HG03097 (cell line): ENCODE data around the gene SOX4.

Source experiments
- ATAC-seq: cut with Tn5 transposase; IDR thresholded peaks from one replicate; pipeline ENCODE4 v1.9.1; 2021; ENCODE audit not compliant: unreplicated experiment, low FRiP score

The SOX4 gene

GRCh38 chr6:21592953-21593352, 598 bp upstream of the SOX4 start:
- ATAC-seq: no peak

GRCh38 chr6:21593927-21594415, 420 bp downstream of the SOX4 start:
- no peak for ATAC-seq

- ATAC-seq: no peak
Observed at GRCh38 chr6:21594416-21595281, 1.1 kb downstream of the SOX4 start.

- no peak for ATAC-seq
Observed at GRCh38 chr6:21595285-21596144, 2.0 kb downstream of the SOX4 start.

GRCh38 chr6:21596145-21596948, 2.8 kb downstream of the SOX4 start:
- ATAC-seq: no peak

- no peak for ATAC-seq
Observed at GRCh38 chr6:21596949-21597682, 3.6 kb downstream of the SOX4 start.

- no peak for ATAC-seq
Observed at GRCh38 chr6:21597801-21598673, 4.5 kb downstream of the SOX4 start.

- no peak for ATAC-seq
Observed at GRCh38 chr6:21598674-21599023, 5.1 kb downstream of the SOX4 start.

GRCh38 chr6:21599051-21599696, 5.6 kb downstream of the SOX4 start:
- ATAC-seq: no peak

- no peak for ATAC-seq
Observed at GRCh38 chr6:21601339-21601923, 7.9 kb downstream of the SOX4 start.

- ATAC-seq: no peak
Observed at GRCh38 chr6:21601932-21602390, 8.4 kb downstream of the SOX4 start.

GRCh38 chr6:21603082-21603952, 9.8 kb downstream of the SOX4 start:
- peak; percentile 48 for ATAC-seq

GRCh38 chr6:21604081-21604480, 10.5 kb downstream of the SOX4 start:
- no peak for ATAC-seq

GRCh38 chr6:21605166-21605565, 11.6 kb downstream of the SOX4 start:
- ATAC-seq: no peak

- ATAC-seq: no peak
Observed at GRCh38 chr6:21608601-21609000, 15.1 kb downstream of the SOX4 start.

GRCh38 chr6:21609881-21610329, 16.4 kb downstream of the SOX4 start:
- no peak for ATAC-seq

GRCh38 chr6:21610341-21610740, 16.8 kb downstream of the SOX4 start:
- no peak for ATAC-seq
